GM12891 (cell line): Measurements from ENCODE around the gene ANKS1B.

Experiments
- POLR2A ChIP-seq: IDR thresholded peaks from 2 replicates; pipeline ENCODE4 v1.6.1; 2011; ENCODE audit warnings: low read depth, low read length, control low read depth
- POLR2AphosphoS5 ChIP-seq: IDR thresholded peaks from 2 replicates; pipeline ENCODE4 v1.6.1; 2011; ENCODE audit warnings: low read depth, low read length, control low read depth
- POU2F2 ChIP-seq: IDR thresholded peaks from 2 replicates; pipeline ENCODE4 v1.6.1; 2011; ENCODE audit warnings: low read depth, mild to moderate bottlenecking, control low read depth, low read length, moderate library complexity
- SPI1 ChIP-seq: IDR thresholded peaks from 2 replicates; pipeline ENCODE4 v1.6.1; 2011; ENCODE audit warnings: low read depth, low read length, control low read depth
- TAF1 ChIP-seq: IDR thresholded peaks from 2 replicates; pipeline ENCODE4 v1.6.1; 2011; ENCODE audit warnings: low read depth, low read length, control low read depth

- TF ChIP-seq POLR2A (no peak), SPI1 (no peak), TAF1 (no peak), POLR2AphosphoS5 (no peak), POU2F2 (no peak)
These were observed 6.6 kb downstream of the ANKS1B start for GRCh38 chr12:99978152-99978551.
